Activated CD4-positive, alpha-beta T cell treated with anti-CD3 and anti-CD28 coated beads, Interleukin-10, Interleukin-2, amounts not matched to agents 100 ng/mL and 50 ng/mL, durations not matched to agents 16 hours and 8 hours (primary cell): ENCODE measurements around the gene TRIM9.
"Not testable (repeated sequence)": the region's sequence is repeated elsewhere in the genome, so short reads cannot be mapped to it uniquely, and the experiment has no call there.

ENCODE experiments used
- DNase-seq: peaks from one replicate; pipeline ENCODE4 v3.0.0-alpha.2; 2020

TRIM9 gene

DNA sequence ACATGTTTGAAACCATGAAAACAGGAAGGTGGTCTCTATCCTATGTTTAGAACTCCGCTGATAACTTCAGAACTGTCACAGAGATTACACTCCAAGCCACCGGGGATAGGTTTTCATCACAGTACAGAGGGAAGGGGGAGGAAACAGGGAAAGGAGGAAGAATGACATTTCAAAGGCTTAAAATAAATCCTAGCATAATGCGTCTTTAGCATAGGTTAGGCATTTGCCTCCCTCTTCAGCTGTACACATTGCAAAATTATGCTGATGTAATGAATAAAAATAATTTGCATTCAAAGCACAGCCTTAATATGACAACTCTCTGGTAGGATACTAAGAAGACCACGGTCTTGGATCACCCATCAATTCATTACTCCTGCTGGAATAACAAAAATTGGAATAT lies 96.3 kb downstream of the TRIM9 start:
- no peak for DNase-seq

- no peak for DNase-seq
These were observed 97.2 kb downstream of the TRIM9 start for GRCh38 chr14:50997712-50998111.

DNA sequence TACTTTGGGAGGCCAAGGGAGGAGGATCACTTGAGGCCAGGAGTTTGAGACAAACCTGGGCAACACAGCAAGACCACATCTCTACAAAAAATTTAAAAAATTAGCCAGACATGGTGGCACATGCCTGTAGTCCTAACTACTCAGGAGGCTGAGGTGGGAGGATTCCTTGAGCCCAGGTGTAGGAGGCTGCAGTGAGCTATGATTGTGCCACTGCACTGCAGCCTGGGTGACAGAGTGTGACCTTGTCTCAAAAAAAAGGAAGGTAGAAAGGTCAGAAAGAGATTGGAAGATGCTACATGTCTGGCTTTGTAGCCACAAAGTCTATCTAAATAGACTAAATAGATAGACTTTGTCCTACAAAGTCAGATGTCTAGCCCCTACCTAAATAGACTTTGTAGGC lies 100.7 kb downstream of the TRIM9 start:
- DNase-seq = not testable (repeated sequence)

DNA sequence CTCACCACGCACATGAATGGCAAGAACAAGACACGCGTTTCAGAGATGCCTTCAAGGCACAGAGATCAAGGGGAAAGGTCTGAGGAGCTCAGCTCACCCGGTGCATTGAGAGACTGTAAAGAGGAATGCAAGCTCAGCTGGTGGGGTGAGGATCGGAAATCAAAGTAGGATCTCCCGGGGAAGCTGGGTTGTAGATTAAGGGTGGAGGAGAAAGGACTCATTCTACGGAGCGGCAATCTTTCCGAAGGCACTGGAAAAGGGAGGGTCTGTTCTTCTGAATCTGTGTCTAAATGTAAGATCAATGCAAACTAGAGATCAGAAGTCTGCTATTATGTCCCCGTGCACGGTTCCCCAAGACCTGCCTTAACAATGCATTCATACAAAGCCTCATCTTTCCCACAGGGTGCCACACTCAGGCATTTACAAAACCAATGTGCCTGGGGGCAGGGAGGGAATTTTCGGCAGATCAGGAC lies 109.0 kb downstream of the TRIM9 start:
- no peak for DNase-seq

GRCh38 chr14:50985124-50985858 lies 109.6 kb downstream of the TRIM9 start:
- no peak for DNase-seq

DNA sequence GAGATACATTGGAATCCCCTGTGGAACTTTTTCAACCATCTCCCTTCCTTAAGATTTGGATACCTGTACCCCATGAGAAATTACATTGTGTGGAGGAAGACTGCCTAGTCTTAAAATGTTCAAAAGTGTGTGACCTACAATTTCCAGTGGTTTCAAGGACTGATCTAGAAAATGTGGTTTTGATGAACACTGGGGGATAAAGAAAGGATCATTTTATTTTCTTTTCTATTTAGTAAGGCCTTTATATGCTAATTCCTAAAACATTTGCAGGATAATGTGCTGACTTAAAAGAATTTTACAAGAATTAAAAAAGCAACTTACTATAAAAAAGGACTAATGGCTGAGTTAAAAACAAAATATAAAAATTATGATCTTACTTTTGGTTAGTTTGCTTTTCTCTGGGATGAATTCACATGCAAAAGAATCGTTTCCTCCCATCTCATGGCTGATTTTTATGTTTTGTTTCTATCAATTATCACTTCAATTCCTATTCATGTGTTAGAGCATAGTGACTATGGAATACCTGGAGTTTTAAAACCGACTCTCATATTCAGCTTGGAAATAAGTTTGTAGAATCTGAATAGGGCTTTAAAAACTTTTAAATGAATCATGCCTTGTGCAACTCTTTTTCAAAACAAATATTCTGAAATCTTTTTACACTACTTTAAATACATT lies 110.7 kb downstream of the TRIM9 start:
- DNase-seq = no peak

GRCh38 chr14:50979941-50980850 lies 114.7 kb downstream of the TRIM9 start:
- no peak for DNase-seq

- DNase-seq = no peak
These were observed 116.0 kb downstream of the TRIM9 start for GRCh38 chr14:50978888-50979287.

DNA sequence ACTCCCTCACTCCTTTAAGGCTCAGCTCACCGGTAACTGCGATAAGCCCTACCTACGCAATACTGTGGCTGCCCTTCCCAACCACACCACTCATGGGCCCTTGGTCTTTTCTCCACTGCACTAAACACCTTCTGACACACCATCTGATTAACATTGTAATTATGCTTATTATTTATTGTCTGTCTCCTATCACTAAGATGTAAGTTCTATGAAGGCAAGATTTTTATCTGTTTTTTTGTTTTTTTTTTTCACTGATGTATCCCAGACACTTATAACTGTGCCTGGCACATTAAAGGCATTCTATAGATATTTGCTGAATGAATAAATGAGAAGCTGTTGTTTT lies 116.4 kb downstream of the TRIM9 start:
- no peak for DNase-seq

DNA sequence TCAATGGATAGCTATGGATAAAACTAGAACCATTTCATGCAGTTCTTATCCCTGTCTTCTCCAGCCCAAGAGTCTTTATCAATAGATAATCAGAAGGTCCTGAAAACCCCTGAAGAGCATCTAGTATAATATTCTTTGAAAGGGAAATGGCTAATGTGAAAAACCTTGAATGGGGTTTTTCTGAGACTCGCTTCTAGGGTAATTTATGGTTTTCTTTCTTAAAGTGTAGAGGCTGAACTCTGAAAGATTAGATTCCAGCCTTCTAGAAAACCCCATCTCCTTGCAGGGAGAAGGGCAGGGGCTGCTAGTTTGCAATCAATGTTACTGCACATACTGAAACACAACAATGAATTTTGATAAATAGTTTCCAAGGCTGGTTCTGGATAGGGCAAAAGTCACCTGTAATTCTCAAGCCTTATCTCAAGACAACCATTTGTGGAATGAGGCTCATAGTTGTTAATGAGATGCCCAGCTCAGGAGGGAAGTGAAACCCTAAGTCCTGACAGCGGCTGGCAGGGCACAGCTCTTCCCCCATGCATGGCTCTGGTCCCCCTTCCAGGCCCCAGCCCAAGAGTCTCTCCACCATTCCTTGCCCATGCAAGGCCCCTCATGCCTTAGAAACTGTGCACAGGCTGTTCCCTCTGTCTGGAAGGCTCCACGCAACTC lies 116.9 kb downstream of the TRIM9 start:
- no peak for DNase-seq

- DNase-seq = no peak
These were observed 120.8 kb downstream of the TRIM9 start for GRCh38 chr14:50974118-50974517.

- DNase-seq = no peak
These were observed 122.2 kb downstream of the TRIM9 start for GRCh38 chr14:50972734-50973133.

DNA sequence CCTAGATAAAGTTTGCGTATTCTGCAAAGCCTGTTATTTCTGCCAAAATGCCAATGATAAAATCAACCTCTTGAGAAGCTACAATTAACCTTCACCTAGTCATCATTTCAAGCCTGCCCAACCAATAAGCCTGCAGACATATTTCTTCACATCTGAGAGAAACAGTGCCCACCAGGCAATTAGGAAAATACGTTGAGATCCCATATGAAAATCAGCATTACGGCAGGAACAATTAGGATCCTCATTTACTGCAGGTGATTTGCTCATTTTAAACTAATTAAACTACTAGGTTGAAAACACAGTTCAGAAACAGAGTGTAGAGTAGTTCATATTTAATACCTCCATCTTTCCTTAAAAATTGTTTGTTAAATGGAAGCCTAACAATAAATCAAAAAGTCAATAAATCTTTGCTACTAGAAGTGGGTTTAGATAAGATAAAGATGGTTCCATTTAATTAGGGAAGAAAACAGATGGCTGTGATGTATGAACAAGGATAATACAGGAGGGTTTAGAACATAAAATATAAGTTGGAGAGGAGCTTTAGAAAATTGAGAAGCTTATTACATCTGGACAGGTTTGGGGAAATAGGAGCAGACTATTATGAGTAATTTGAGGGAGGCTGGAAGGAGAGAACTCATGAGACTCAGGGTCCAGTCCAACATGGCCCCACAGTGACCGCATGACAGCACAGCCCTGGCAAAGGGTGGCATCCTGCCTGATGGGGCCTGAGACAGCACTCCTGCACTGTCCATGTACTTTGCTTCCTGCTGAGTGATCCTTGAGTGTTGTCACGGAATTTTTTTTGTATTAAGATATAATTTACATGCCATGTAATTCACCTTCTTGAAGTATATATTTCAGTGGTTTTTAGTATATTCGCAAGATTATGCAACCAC lies 123.8 kb downstream of the TRIM9 start:
- no peak for DNase-seq

DNA sequence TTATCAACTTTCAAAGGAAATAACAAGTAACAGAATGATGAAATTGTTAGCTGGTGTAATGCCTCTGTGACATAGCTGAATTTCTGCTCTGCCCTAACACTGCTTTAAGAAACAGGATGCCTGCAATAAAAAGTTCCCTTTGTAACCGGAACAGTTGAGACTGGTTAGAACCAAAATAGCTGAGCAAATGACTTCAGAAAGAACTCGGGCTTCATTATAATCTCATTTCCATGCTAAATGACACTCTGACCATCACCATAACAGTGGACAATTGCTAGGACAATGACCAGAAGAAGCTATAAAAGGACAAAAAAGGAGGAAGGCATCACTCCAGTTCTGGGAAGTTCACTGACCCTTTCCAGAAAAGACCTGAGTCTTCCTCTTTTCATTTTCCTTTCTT lies 127.1 kb downstream of the TRIM9 start:
- no peak for DNase-seq

GRCh38 chr14:50967103-50967502 lies 127.8 kb downstream of the TRIM9 start:
- DNase-seq = no peak

DNA sequence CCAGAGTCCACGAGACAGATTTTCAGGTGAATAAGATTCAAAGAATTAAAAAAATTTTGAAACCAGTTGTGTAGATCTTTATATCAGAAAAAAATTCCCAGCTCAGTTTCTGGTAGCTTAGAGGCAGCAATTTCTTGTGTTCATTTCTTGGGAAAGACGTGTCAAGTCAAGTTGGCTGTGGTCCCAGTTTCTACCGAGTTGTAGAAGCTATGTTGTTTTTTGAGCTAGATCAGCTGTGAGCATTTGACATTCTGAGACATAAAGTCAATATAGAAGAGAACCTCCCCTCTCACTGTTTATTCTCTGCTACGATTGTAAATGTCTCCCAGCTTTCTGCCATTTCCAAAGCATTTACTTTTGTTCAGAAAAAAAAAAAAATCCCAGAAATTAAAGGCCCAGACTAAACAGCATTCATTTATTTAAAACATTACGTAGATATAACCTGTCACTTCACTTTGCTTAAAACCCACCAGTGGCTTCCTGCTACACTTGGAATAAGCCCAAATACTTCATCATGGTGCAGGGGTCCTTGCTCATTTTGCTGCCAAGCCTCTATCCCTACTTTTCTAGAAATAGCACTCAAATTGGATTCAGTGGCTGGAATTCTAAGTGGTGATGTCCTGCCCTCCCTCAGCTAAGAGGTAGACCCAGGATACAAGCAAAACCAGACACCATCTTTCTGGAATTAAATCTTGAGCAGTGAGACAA lies 130.1 kb downstream of the TRIM9 start:
- no peak for DNase-seq

DNA sequence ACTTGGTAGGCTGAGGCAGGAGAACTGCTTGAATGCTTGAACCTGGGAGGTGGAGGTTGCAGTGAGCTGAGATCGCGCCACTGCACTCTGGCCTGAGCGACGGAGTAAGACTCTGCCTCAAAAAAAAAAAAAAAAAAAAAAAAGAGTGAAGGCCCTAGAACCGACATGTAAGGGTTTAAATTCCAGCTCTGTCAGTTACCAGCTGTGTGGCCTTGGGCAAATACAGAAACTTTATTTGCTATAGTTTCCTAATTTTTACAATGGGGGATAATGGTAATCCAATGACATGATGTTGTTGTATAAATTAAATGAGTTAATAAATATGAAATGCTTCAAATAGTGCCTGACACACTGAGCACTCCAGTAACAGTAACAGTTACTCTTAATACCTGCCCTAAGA lies 131.0 kb downstream of the TRIM9 start:
- no peak for DNase-seq

DNA sequence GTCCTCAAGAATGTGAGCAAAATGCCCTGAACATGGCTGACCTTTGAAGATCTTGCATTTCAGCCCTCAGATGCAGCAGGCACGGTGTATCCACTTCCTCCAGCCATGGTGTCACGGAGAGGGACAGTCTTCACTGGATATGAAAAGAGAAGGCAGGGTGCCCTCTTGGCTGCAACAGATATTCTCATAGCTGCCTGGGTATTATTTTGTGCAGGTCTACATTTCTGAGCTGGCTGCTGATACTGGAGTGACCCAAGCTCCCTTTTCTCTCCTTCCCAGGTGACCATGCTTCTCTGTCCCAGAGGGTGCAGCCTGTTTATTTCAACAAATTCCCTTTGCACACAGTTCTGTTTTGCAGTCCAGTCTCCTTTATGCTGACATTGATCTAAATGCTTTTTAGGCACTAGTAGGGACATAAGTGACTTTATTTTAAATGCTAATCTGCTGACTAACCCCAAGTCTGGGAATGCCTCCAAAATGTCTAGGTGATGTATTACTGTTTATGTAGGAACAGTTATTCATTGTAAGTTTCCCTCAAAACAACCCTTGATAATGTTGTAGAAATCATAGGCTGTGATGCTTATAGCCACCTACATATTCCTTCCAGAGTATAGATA lies 133.2 kb downstream of the TRIM9 start:
- DNase-seq = no peak

- no peak for DNase-seq
These were observed 137.6 kb downstream of the TRIM9 start for GRCh38 chr14:50957296-50957695.

DNA sequence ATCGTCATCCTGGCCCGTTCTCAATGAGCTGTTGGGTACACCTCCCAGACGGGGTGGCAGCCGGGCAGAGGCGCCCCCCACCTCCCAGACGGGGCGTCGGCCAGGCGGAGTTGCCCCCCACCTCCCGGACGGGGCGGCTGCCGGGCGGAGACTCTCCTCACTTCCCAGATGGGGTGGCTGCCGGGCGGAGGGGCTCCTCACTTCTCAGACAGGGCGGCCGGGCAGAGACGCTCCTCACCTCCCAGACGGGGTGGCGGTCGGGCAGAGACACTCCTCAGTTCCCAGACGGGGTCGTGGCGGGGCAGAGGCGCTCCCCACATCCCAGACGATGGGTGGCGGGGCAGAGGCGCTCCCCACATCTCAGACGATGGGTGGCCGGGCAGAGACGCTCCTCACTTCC lies 138.5 kb downstream of the TRIM9 start:
- DNase-seq = not testable (repeated sequence)
